RWPE2 (cell line): ENCODE results near the gene ABCB9.

Experiments
- ATAC-seq: fragments of 200-7000 bp; cut with Tn5 transposase; 3 replicates; pipeline ENCODE4 v1.9.1; 2021; ENCODE audit warnings: low read depth
- DNase-seq: peaks from one replicate; pipeline ENCODE4 v3.0.0-alpha.2; 2020; ENCODE audit warnings: low spot score
- H3K27ac ChIP-seq: fragments of 450-650 bp; 2 replicates; pipeline ENCODE4 v1.5.1; 2017; ENCODE audit warnings: mild to moderate bottlenecking; ENCODE audit not compliant: poor library complexity, severe bottlenecking
- H3K27me3 ChIP-seq: fragments of 250-450 bp; sonication (Bioruptor Pico); 2 replicates; pipeline ENCODE4 v1.5.1; 2021; ENCODE audit warnings: mild to moderate bottlenecking, moderate library complexity; ENCODE audit not compliant: insufficient read depth, poor library complexity, severe bottlenecking
- H3K36me3 ChIP-seq: fragments of 250-450 bp; sonication (Bioruptor Pico); 2 replicates; pipeline ENCODE4 v1.5.1; 2020; ENCODE audit warnings: low read depth, mild to moderate bottlenecking, moderate library complexity
- H3K4me1 ChIP-seq: fragments of 250-450 bp; sonication (Bioruptor Pico); 2 replicates; pipeline ENCODE4 v1.5.1; 2021; ENCODE audit warnings: mild to moderate bottlenecking, moderate library complexity; ENCODE audit not compliant: insufficient read depth, poor library complexity, severe bottlenecking
- H3K4me3 ChIP-seq: fragments of 250-450 bp; sonication (Bioruptor Pico); 2 replicates; pipeline ENCODE4 v1.5.1; 2021; ENCODE audit warnings: mild to moderate bottlenecking, moderate library complexity; ENCODE audit not compliant: severe bottlenecking
- H3K9me3 ChIP-seq: fragments of 250-450 bp; sonication (Bioruptor Pico); 2 replicates; pipeline ENCODE4 v1.5.1; 2021; ENCODE audit warnings: mild to moderate bottlenecking, moderate library complexity; ENCODE audit not compliant: severe bottlenecking
- CTCF ChIP-seq: fragments of 450-650 bp; IDR thresholded peaks from one replicate; pipeline ENCODE4 v1.5.1; 2017; ENCODE audit warnings: mild to moderate bottlenecking, moderate library complexity; ENCODE audit not compliant: poor library complexity, severe bottlenecking

ABCB9 gene

GRCh38 chr12:122979908-122980182 is 13.6 kb upstream of the ABCB9 start:
- ATAC-seq, result no peak
- no peak for DNase-seq
- peak overlapping the region; percentile 91 for H3K4me3 ChIP-seq
- TF ChIP-seq CTCF, result no peak
- H3K4me1 ChIP-seq, result peaks cover 6% of the 10 kb centered on the region
- H3K27me3 ChIP-seq, result no peaks in the 10 kb centered on the region
- H3K9me3 ChIP-seq, result no peaks in the 10 kb centered on the region
- peaks cover 21% of the 10 kb centered on the region for H3K36me3 ChIP-seq
- H3K27ac ChIP-seq, result peak overlapping the region; percentile 69

- Histone ChIP-seq H3K27me3 (no peaks in the 10 kb centered on the region), H3K36me3 (peaks cover 21% of the 10 kb centered on the region), H3K4me1 (peaks cover 6% of the 10 kb centered on the region), H3K9me3 (no peaks in the 10 kb centered on the region), H3K4me3 (peak overlapping the region; percentile 91), H3K27ac (peak overlapping the region; percentile 69)
- ATAC-seq (no peak), DNase-seq (peak; percentile 49)
- no peak for TF ChIP-seq CTCF
Observed at GRCh38 chr12:122979001-122979907, 13.0 kb upstream of the ABCB9 start.

GRCh38 chr12:122978507-122978955 is 12.3 kb upstream of the ABCB9 start:
- no peak overlapping the region for H3K4me3 ChIP-seq
- no peak for TF ChIP-seq CTCF
- peaks cover 21% of the 10 kb centered on the region for H3K36me3 ChIP-seq
- peak; percentile 63 for DNase-seq
- H3K27ac ChIP-seq, result no peak overlapping the region
- H3K9me3 ChIP-seq, result no peaks in the 10 kb centered on the region
- peaks cover 6% of the 10 kb centered on the region for H3K4me1 ChIP-seq
- ATAC-seq, result no peak
- H3K27me3 ChIP-seq, result no peaks in the 10 kb centered on the region

GRCh38 chr12:122977655-122978392 is 11.6 kb upstream of the ABCB9 start:
- Histone ChIP-seq H3K27me3 (no peaks in the 10 kb centered on the region), H3K36me3 (peaks cover 19% of the 10 kb centered on the region), H3K4me3 (no peak overlapping the region), H3K9me3 (no peaks in the 10 kb centered on the region), H3K4me1 (peaks cover 6% of the 10 kb centered on the region), H3K27ac (no peak overlapping the region)
- ATAC-seq, result no peak
- DNase-seq, result no peak
- no peak for TF ChIP-seq CTCF
